HG02610 (cell line): ENCODE measurements around the gene LTF.
A peak's percentile ranks its signal among the peaks of the same experiment; 100 is the strongest.
"Not testable (repeated sequence)": the region's sequence is repeated elsewhere in the genome, so short reads cannot be mapped to it uniquely, and the experiment has no call there.

Source experiments
- ATAC-seq: cut with Tn5 transposase; IDR thresholded peaks from one replicate; pipeline ENCODE4 v1.9.1; 2021; ENCODE audit warnings: mild to moderate bottlenecking, moderate library complexity; ENCODE audit not compliant: unreplicated experiment

The LTF gene

DNA sequence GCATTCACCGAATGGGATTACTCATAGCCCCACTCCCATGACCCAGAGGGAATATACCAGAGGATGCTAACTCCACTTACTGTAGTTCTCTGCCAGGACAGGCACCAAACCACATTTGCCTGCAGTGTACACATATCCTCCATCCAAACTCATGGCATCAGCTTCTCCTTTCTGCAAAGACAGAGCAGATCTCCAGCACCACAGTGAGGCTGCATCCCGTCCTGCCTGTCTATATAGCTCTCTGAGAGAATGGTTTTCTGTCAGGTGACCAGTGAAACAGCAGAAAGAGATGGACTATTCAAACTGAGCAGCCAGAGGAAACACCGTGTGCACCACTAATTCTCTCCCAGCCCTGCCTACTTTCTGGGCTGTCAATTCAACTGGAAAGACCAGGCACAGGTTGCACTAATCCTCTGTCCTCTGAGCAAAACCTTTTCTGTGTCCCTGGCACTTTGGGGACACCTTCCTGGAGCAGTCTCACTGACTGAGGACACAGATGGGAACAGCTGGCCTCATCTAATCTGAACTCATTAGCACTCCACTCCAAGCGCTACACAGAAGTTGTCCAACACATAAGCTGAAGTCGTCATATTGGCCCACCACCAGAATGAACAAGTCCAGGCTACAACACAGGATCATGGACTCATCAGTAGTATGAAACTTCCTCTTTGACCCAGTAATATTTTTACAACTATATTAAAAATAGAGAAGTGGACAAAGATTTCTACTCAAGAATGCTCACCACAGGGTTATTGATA lies 17.3 kb downstream of the LTF start:
- no peak for ATAC-seq

DNA sequence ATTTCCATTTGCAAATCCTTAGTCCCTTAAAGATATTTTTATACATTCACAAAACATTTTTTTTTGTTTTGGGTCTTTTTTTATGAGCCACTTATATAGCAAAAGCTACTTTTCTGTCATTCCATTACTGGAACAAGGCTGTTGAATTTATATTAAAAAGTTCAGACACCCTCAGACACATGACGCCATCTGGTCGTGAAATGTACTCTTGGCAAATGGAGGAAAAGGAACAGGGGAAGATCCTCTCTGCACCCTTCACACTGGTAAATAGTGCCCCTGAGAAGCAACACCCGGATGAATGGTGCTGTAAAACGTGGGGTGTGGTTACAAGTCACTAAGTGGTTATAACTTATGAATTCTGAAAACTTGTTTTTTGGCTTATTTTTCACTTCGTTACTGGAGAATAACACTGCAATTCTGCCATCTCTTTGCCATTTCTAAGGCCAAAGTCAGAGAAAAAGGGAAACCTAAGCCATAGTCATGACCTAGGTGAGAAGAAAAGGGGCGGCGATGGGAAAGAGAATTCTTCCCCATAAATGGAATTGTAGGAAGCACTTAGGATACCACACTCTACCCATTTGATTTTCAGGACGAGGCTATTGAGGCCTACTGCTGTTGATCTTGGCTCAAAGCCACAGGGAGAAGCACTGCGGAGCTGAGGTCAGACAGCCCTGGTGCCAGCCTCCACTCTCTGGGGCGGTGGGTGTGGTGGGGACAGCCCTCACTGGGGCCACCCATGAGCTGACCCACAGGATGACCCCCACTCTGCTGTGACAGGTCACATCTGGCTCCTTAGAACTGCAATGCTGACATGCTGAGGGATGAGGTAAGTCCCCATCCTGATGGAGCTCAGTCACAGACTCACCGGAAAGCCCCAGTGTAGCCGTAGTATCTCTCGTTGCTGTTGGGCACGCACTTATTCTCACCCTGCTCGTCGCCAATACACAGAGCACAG lies 21.9 kb downstream of the LTF start:
- no peak for ATAC-seq

DNA sequence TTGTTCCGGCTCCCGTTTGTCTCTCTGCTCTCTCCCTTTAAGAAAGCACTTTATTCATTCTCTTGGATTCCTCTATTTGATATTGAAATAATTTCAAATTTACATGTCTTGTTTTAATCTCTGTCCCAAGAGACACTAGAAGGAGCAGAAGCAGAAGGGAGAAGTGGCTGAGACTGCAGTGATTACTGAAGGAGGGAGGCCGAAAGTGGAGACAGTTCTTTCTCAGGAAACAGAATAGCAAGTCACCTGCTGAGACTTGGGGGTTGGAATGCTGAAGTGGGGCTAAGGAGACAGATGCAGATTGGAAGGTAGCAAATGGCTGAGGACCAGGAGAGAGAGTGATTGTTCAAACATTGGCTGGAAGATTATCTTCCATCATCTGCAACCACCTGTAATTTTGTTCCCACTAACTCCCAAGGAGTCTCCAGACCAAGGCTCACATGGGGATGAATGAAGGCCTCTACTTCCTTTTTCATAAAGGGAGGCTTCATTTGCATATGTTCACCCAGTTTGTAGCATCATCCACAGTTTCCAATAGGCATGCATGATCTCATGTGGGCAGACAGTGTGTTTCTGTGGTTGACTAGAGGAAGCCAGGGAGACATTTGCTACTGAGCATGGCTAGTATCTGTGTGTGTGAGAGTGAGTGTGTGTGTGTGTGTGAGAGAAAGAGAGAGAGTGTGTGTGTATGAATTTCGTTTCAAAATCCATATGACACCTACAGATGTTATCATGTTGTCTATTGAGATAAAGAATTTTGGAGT lies 24.0 kb downstream of the LTF start:
- ATAC-seq = peak; percentile 79

DNA sequence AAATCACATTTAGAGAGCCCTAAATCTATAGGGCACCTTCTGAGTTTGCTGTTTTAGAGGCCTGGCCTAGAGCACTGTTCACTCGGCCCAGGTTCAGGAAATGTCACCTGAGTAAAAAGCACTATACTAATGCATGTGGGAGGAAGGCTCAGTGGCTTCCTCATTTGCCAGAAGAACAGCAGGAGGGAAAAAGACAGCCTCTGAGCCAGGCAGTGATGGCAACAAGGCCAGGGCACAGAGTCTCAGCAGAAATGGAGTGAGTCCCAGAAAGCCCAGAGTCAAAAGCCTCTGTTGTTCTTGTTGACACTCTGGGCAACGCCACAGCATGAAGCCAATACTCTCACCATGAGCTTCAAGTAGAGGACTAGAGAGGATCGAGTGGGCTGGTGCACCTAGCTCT lies 25.9 kb downstream of the LTF start:
- ATAC-seq = no peak

DNA sequence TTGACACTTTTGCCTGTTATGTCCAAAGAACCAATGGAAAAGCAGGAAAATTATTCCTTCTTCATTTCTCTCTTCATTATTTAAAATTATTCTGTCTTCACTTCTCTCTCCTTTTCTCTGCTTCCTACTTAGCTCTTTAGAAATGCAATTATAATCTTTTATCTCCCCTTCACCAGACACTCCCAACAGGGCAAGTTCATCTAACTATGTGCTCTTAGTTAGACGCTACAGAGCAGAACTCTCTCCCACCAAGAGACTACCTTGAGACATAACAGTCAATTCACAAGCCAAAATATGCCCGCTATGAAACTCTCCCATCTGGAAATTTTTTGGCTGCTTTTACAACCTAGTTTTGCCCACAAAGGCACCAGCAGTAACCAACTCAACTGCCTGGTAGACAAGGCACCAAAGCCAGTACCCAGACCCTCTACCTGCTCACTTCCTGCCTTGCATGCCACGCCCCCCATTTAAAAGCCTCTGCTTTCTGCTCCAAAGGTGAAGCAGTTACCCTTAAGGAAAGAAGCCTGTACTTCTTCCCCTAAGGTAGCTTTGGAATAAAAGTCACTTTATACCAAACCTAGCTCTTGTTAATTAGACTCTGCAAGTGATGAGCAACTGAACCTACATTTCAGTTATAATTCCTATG lies 29.5 kb downstream of the LTF start:
- no peak for ATAC-seq

DNA sequence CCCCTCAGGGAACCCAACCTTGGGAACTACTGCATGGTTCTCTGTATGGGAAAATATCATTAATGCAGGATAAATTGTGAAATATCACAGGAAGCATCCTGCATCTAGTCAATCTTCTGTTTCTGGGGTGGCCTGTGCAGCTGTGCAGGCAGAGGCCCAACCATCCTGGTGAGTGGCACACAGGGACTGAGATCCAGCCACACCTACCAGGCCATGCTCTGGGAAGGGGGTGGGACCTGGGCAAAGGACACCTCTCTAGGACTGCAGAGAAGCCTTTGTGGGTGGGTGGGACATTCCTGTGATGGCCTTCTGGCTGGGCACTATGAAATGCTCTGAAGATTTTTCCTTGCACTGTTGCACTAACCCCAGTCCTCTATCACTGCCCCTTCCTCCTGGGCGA lies 30.9 kb downstream of the LTF start:
- no peak for ATAC-seq

DNA sequence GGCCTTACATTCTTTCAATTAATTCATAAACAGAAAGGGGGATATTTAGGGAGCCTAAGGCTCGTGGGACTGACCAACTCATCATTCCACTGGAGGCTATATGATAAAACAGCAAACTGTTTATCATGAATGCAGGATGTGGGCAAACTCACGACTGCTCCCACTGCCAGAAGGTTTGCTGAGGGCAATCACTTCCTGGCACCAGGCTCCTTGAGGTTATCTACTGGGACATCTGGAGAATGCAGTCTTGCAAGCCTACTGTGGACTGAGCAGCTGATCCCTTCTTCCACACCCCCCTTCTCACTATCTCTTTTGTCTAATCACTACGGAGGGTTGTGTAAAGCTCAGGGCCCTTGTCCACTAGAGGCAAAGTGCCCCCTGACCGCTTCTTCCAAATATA lies 31.6 kb downstream of the LTF start:
- not testable (repeated sequence) for ATAC-seq

DNA sequence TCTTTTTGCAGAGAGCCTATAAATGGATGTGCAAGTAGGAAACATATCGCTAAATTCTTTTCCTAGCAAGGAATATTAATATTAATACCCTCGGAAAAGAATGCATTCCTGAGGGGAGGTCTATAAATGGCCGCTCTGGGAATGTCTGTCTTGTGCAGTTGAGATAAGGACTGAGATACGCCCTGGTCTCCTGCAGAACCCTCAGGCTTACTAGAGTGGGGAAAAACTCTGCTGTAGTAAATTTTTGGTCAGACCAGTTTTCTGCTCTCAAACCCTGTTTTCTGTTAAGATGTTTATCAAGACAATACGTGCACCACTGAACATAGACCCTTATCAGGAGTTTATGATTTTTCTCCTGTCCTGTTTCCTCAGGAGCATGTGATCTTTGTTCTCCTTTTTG lies 32.8 kb downstream of the LTF start:
- ATAC-seq = not testable (repeated sequence)

DNA sequence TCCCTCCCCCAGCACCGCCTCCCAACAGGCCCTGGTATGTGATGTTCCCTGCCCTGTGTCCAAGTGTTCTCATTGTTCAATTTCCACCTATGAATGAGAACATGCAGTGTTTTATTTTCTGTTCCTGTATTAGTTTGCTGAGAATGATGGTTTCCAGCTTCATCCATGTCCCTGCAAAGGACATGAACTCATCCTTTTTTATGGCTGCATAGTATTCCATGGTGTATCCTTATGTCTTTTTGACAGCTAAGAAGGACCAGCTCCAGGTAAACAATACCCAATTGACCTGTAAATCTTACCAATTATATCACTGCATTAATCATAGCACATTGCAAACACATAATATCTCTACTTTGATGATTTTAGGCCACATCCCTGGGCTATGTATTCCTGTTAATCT lies 33.8 kb downstream of the LTF start:
- not testable (repeated sequence) for ATAC-seq

DNA sequence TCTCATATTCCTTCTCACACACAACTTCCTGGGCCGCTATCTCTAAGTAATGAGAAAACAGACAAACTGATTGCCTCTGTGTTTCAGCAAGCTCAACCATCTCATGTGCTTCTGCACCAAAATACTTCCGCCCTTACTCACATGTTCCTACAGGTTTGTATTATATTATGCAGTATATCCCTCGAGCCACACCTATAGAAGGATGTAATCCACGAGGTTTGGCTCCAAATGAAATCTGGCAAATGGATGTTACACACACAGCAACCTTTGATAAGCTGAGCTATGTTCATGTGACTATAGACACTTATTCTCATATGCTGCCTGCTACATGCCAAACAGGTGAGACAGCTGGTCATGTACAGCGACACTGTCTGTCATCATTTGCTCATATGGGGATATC lies 35.0 kb downstream of the LTF start:
- ATAC-seq = no peak

DNA sequence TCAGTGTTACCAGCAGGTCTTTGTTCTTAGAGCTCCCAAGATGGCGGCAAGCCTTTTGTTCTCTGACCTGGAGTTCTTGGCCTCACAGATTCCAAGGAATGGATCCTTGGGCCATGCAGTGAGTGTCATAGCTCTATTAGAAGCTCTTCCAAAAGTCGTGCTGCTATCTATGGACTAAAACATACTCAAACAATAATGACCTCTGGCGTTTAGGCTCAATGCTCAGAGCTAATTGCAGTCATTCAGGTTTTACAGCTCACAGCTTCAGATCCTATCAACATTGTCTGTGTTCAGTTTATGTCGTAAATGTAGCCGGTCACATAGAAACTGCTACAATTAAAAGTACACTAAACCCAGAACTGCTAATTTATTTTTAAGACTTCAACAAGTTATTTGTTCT lies 35.5 kb downstream of the LTF start:
- no peak for ATAC-seq

DNA sequence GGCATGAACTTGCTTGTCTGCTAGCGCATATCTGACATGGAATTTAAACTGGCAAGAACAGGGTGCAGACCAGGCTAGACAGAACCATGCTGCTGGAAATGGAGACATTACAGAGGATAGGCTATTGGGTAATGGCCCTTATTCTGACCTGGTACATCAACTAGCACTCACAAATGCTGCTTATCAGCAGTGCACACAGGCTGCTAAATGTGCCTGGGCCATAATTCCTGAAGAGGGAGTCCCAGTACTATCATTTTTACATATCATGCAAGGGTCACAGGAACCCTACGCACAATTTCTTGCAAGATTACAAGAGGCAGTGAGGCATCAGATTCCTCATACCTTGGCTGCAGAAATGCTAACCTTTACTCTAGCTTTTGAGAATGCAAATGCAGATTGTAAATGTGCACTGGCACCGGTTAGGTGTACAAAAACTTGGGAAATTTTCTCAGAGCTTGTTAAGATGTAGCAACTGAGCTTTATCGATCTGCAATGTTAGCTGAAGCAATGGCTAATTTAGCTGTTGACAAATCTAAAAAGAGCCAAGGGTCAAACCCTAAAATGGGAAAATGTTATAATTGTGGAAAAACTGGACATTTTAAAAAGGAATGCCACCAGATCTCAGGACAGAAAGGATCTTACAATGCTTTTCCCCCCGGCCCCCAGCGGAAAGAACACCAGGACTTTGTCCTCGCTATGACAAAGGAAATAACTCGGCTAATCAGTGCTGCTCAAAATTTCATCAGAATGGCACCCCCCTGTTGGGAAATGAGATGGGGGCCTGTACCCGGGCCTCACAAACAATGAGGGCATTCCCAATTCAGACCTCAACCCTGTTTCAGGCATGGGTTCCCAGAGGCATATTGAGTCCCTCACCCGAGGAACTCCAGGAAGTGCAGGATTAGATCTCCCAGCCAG lies 36.5 kb downstream of the LTF start:
- ATAC-seq = no peak

DNA sequence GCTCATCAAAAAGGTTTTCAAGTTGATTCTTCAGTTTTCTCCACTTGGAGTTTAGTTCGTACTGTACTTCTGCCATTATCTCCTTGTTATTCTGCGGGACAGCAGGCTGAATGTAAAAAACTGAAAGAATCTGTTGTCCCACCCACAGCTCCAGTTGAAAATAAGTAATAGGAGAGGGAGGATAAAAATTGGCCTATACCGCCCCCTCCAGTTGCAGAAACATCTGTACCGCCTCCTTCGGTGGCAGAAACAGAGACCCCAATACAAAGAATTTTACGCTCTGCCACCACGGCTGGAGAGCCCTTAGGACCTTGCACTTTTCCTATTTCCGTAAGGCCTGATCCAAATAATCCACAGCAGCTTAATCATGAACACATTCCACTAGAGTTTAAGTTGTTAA lies 37.3 kb downstream of the LTF start:
- not testable (repeated sequence) for ATAC-seq

DNA sequence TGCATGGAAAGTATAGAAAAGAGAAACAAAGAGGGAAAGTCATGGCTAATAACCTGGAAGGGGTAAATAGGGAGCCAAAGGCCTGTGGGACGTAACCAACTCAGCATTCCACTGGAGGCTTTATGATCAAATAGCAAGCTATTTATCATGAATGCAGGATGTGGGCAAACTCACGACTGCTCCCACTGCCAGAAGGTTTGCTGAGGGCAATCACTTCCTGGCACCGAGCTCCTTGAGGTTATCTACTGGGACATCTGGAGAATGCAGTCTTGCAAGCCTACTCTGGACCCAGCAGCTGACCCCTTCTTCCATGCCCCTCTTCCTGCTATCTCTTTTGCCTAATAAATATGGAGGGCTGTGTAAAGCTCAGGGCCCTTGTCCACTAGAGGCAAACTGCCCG lies 38.2 kb downstream of the LTF start:
- not testable (repeated sequence) for ATAC-seq

DNA sequence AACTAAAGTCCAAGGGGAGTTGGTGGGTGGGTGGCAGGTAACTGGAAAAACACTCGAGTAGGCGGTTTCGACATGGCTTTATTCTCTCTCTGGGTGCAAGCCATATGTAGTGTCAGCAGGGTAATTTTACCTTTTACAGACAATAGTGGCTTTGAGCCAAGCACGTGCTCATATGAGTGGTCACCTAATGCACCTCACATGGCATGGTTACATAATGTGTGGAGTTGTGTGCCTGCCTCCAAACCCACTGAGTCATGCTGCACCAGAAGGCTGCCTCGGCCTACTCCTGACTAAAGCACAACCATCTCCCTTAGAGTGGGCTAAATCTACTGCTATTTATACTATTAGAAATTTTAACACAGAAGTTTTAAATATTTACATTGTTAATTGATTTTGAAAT lies 41.1 kb downstream of the LTF start:
- no peak for ATAC-seq

DNA sequence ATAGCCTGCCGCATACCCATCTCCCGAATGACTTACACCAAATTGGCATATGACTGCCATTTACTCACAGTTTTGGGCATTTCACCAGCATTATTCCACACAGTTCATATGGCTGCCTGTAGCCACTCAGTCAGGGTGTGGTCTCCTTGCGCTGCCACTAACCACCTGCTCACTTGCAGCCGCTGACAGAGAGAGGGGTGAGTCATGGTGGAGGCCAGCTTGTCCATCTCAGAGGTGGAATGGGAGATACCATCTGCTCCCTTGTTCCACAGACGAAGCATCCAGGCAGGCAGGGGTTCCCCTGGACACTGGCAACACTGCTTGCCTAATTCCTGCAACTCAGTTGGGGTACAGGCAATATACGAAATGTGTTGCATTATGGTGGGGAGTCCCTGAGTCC lies 42.1 kb downstream of the LTF start:
- ATAC-seq = no peak

DNA sequence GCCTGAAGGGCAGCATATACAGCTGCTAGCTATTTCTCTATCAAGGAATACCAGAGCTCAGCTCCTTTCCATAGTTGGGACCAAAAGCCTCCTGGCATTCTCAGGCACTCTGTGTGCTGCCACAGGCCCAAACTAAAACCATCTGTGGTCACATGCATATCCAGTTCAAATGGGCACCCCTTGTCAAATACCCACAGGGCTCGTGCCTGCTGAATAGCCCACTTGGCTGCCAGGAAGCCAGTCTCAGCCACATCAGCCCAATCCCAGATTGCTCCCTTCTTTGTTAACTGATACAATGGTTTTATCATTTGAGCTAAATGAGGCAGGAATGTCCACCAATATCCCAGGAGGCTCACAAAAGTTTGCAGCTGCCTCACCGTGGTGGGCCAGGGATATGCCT lies 43.8 kb downstream of the LTF start:
- ATAC-seq = no peak

DNA sequence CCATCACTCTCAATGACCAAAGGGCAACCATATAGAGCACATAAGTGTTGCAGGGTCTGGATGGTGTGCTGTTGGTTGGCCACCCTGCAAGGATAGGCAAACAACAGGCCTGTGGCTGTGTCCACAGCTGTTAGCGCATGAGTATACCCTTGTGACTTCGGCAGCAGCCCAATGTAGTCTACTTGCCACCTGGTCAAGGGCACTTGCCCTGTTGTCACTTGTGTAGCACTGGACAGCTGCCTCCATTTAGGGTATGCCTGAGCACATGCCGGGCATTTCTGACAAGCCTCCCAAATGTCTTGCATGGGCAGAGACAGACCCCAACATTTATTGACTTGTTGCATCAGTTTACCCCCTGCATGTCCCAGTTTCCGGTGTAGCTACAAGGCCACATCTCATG lies 44.9 kb downstream of the LTF start:
- ATAC-seq = no peak

DNA sequence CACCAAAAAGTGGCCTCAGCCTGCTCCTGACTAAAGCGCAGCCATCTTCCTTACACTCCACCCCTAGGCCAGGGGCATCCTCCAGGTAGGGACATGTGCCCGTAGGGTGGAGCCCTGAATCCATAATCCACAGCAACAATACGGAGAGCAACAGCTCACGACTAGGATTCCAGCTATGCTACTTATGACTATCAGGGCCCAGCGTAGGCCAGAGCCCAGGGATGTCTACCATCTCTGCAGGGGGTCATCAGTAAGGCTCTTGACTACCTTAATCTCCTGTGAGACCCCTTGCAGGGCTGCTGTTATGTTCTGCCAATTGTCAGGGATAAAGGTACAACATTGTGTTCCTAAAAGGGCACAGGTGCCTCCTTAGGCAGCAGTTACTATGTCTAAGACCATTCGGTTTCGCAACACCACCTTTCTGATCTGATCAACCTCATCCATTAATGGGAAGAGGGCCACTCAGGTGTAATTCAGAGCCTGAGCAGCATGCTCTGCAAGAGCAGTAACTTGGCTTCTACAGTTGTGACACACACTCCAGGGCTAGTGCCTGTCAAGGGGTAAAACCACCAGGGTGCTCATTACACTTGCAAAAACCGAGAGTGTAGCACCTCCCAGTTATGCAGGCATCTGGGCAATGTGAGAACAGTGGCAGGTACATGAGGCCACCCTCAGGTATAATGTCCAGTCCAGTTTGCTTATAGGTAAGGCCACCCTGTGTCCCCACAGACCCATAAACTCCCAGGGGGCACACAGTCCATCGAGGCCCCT lies 46.7 kb downstream of the LTF start:
- no peak for ATAC-seq
